Brain microvascular endothelial cell (primary cell): ENCODE data around the gene TMEM41B.
"Not testable (repeated sequence)": the region's sequence is repeated elsewhere in the genome, so short reads cannot be mapped to it uniquely, and the experiment has no call there.

Experiments
- DNase-seq: peaks from one replicate; pipeline ENCODE4 v3.0.0-alpha.2; 2020
- H3K27ac ChIP-seq: fragments of 250-450 bp; sonication (Bioruptor Pico); 2 replicates; pipeline ENCODE4 v1.5.1; 2020; ENCODE audit warnings: mild to moderate bottlenecking, moderate library complexity
- H3K27me3 ChIP-seq: fragments of 250-450 bp; sonication (Bioruptor Pico); replicated peaks from 2 replicates; pipeline ENCODE4 v1.5.1; 2020; ENCODE audit warnings: mild to moderate bottlenecking
- H3K36me3 ChIP-seq: fragments of 250-450 bp; sonication (Bioruptor Pico); replicated peaks from 2 replicates; pipeline ENCODE4 v1.5.1; 2020; ENCODE audit warnings: mild to moderate bottlenecking
- H3K4me3 ChIP-seq: 2 replicates; pipeline ENCODE4 v1.5.1; 2011; ENCODE audit warnings: low read depth, mild to moderate bottlenecking, control low read depth, low read length, moderate library complexity
- in situ Hi-C: cut with HindIII; loops from 2 replicates; pipeline ENCODE4 v1.10.0; 2017; ENCODE audit warnings: low sequenced_read_pairs, low pct_ligation_motif_present
- TF ChIP-seq, protein P1 (sequence below): IDR thresholded peaks from 2 replicates; pipeline ENCODE4 v1.5.1; 2011; ENCODE audit warnings: low read depth, mild to moderate bottlenecking, moderate library complexity, low read length, control low read depth, inconsistent platforms; ENCODE audit errors: missing control alignments

The TMEM41B gene

DNA sequence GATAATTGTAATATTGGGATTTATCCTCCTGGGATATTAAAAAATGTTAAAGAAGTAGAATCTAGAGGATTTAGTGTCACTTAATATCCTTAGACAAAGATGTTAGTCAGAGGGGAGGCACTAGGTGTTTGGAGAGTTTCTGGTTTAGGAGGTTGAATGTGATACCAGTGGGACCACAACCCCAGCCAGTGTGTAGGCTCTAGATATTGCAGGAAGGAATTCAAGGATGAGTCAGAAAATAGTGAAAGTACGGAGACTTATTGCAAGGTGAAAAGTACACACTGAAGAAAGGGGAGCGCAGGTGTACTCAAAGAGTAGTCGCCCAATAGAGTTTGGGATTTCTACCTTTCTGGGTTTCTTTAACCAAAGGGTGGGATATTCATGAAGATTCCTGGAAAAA is 5.7 kb upstream of the TMEM41B start:
- no peak overlapping the region for H3K27ac ChIP-seq
- TF ChIP-seq, protein P1, sequence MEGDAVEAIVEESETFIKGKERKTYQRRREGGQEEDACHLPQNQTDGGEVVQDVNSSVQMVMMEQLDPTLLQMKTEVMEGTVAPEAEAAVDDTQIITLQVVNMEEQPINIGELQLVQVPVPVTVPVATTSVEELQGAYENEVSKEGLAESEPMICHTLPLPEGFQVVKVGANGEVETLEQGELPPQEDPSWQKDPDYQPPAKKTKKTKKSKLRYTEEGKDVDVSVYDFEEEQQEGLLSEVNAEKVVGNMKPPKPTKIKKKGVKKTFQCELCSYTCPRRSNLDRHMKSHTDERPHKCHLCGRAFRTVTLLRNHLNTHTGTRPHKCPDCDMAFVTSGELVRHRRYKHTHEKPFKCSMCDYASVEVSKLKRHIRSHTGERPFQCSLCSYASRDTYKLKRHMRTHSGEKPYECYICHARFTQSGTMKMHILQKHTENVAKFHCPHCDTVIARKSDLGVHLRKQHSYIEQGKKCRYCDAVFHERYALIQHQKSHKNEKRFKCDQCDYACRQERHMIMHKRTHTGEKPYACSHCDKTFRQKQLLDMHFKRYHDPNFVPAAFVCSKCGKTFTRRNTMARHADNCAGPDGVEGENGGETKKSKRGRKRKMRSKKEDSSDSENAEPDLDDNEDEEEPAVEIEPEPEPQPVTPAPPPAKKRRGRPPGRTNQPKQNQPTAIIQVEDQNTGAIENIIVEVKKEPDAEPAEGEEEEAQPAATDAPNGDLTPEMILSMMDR, result no peak
- no peaks in the 10 kb centered on the region for H3K27me3 ChIP-seq
- no peak for DNase-seq
- H3K4me3 ChIP-seq, result no peak overlapping the region
- in situ Hi-C loops, result loop anchor here (25.0 kb wide), 1 partner anchor 92 kb away; no protein-coding TSS in a partner anchor
- no peaks in the 10 kb centered on the region for H3K36me3 ChIP-seq

GRCh38 chr11:9319377-9320001 is 5.1 kb upstream of the TMEM41B start:
- DNase-seq, H3K4me3 ChIP-seq, H3K27me3 ChIP-seq, H3K36me3 ChIP-seq, H3K27ac ChIP-seq: not testable (repeated sequence)
- in situ Hi-C loops, result loop anchor here (25.0 kb wide), 1 partner anchor 93 kb away; no protein-coding TSS in a partner anchor

GRCh38 chr11:9318442-9319376 is 4.3 kb upstream of the TMEM41B start:
- in situ Hi-C loops, result loop anchor here (25.0 kb wide), 1 partner anchor 94 kb away; no protein-coding TSS in a partner anchor
- not testable (repeated sequence) for DNase-seq, H3K27me3 ChIP-seq, H3K36me3 ChIP-seq, H3K4me3 ChIP-seq, H3K27ac ChIP-seq

GRCh38 chr11:9316334-9316733 is 1.9 kb upstream of the TMEM41B start:
- H3K27me3 ChIP-seq, result no peaks in the 10 kb centered on the region
- TF ChIP-seq, protein P1, result no peak
- in situ Hi-C loops, result loop anchor here (25.0 kb wide), 1 partner anchor 96 kb away; no protein-coding TSS in a partner anchor
- H3K27ac ChIP-seq, result no peak overlapping the region
- H3K36me3 ChIP-seq, result no peaks in the 10 kb centered on the region
- no peak overlapping the region for H3K4me3 ChIP-seq
- no peak for DNase-seq

- DNase-seq, result no peak
- H3K27ac ChIP-seq, result peak overlapping the region; percentile 83
- in situ Hi-C loops, result loop anchor here (25.0 kb wide), 1 partner anchor 97 kb away; no protein-coding TSS in a partner anchor
- H3K36me3 ChIP-seq, result no peaks in the 10 kb centered on the region
- H3K27me3 ChIP-seq, result no peaks in the 10 kb centered on the region
- TF ChIP-seq, protein P1, result no peak
- H3K4me3 ChIP-seq, result peak overlapping the region; percentile 98
Observed at GRCh38 chr11:9315078-9315688, 790 bp upstream of the TMEM41B start.

GRCh38 chr11:9313648-9314290 is 624 bp downstream of the TMEM41B start:
- in situ Hi-C loops, result loop anchor here (25.0 kb wide), 1 partner anchor 99 kb away; no protein-coding TSS in a partner anchor
- TF ChIP-seq, protein P1, result no peak
- Histone ChIP-seq H3K4me3 (peak overlapping the region; percentile 98), H3K36me3 (no peaks in the 10 kb centered on the region), H3K27ac (peak overlapping the region; percentile 15), H3K27me3 (no peaks in the 10 kb centered on the region)
- no peak for DNase-seq
